ENCODE results near the gene HES4. TPM values are rescaled to one million over a fixed set of nuclear protein-coding genes. Genes with fewer than 3 reads are reported as not detected.

HES4 gene
- total RNA-seq, 1 experiment from 2014 or later, result 35.5 TPM

DNA sequence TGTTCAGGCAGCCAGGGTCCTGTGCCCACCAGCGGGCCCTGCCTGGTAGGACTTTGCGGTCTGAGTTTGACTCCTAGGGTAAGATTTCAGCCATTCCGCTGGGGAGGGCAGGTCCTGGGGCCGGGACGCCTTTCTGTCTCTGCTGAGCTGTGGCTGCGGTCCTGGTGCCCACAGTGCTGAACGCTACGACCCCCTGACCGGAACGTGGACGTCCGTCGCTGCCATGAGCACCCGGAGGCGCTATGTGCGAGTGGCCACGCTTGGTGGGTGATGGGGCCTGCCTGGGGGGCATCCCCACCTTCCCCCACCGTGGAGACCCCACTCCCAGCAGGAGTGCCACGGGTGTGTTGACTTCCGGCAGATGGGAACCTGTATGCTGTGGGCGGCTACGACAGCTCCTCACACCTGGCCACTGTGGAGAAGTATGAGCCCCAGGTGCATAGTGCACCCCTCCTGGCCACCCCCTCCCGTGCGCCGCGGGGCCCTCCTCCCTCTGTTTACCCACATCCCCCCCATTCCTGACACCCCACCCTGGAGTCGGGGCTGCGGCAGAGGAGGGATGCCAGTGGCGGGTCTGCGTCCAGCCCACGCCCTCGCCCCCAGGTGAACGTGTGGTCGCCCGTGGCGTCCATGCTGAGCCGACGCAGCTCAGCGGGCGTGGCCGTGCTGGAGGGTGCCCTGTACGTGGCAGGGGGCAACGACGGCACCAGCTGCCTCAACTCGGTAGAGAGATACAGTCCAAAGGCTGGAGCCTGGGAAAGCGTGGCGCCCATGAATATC lies 36.0 kb downstream of the HES4 start:
- DNase-seq, result no peak
- H3K4me3 Mint-ChIP-seq (ENCODE audit: low read depth, unreplicated experiment), result no peak overlapping the region
- intact Hi-C loops (cut with micrococcal nuclease; ENCODE audit: unreplicated experiment), result no loop called here
- no peak overlapping the region for H3K27ac Mint-ChIP-seq (ENCODE audit: unreplicated experiment)
- no peaks in the 10 kb centered on the region for H3K27me3 Mint-ChIP-seq (ENCODE audit: unreplicated experiment)
- H3K36me3 Mint-ChIP-seq (ENCODE audit: insufficient read depth, unreplicated experiment), result peaks cover 27% of the 10 kb centered on the region
- H3K4me1 Mint-ChIP-seq (ENCODE audit: low read depth, unreplicated experiment), result no peaks in the 10 kb centered on the region
- no TSS peak for BruUV-seq (replicated peaks)
- no peaks in the 10 kb centered on the region for H3K9me3 Mint-ChIP-seq (ENCODE audit: low read depth, unreplicated experiment)
- TF ChIP-seq, protein P1, sequence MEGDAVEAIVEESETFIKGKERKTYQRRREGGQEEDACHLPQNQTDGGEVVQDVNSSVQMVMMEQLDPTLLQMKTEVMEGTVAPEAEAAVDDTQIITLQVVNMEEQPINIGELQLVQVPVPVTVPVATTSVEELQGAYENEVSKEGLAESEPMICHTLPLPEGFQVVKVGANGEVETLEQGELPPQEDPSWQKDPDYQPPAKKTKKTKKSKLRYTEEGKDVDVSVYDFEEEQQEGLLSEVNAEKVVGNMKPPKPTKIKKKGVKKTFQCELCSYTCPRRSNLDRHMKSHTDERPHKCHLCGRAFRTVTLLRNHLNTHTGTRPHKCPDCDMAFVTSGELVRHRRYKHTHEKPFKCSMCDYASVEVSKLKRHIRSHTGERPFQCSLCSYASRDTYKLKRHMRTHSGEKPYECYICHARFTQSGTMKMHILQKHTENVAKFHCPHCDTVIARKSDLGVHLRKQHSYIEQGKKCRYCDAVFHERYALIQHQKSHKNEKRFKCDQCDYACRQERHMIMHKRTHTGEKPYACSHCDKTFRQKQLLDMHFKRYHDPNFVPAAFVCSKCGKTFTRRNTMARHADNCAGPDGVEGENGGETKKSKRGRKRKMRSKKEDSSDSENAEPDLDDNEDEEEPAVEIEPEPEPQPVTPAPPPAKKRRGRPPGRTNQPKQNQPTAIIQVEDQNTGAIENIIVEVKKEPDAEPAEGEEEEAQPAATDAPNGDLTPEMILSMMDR (IDR thresholded peaks at IDR 0.05; ENCODE audit: unreplicated experiment), result no peak
- CTCF ChIA-PET, result no interaction called here

DNA sequence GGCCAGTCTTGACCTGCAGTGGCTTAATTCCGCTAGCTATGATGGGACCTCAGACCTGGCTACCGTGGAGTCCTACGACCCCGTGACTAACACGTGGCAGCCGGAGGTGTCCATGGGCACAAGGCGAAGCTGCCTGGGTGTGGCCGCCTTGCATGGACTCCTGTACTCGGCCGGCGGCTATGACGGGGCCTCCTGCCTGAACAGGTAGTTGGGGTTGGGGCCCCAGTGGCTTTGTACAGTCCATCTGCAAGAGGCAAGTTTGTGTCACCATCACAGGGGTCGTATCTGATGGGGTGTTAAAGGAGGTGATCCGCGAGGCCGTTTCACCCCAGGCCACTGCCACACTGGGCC lies 36.6 kb downstream of the HES4 start:
- intact Hi-C loops (cut with micrococcal nuclease; ENCODE audit: unreplicated experiment), result no loop called here
- CTCF ChIA-PET, result no interaction called here
- BruUV-seq (replicated peaks), result no TSS peak
- Mint-ChIP-seq H3K36me3 (ENCODE audit: insufficient read depth, unreplicated experiment) (peaks cover 34% of the 10 kb centered on the region), H3K27me3 (ENCODE audit: unreplicated experiment) (no peaks in the 10 kb centered on the region), H3K27ac (ENCODE audit: unreplicated experiment) (no peak overlapping the region), H3K4me3 (ENCODE audit: low read depth, unreplicated experiment) (no peak overlapping the region), H3K4me1 (ENCODE audit: low read depth, unreplicated experiment) (no peaks in the 10 kb centered on the region), H3K9me3 (ENCODE audit: low read depth, unreplicated experiment) (no peaks in the 10 kb centered on the region)
- TF ChIP-seq, protein P1 (IDR thresholded peaks at IDR 0.05; ENCODE audit: unreplicated experiment), result no peak
- no peak for DNase-seq

DNA sequence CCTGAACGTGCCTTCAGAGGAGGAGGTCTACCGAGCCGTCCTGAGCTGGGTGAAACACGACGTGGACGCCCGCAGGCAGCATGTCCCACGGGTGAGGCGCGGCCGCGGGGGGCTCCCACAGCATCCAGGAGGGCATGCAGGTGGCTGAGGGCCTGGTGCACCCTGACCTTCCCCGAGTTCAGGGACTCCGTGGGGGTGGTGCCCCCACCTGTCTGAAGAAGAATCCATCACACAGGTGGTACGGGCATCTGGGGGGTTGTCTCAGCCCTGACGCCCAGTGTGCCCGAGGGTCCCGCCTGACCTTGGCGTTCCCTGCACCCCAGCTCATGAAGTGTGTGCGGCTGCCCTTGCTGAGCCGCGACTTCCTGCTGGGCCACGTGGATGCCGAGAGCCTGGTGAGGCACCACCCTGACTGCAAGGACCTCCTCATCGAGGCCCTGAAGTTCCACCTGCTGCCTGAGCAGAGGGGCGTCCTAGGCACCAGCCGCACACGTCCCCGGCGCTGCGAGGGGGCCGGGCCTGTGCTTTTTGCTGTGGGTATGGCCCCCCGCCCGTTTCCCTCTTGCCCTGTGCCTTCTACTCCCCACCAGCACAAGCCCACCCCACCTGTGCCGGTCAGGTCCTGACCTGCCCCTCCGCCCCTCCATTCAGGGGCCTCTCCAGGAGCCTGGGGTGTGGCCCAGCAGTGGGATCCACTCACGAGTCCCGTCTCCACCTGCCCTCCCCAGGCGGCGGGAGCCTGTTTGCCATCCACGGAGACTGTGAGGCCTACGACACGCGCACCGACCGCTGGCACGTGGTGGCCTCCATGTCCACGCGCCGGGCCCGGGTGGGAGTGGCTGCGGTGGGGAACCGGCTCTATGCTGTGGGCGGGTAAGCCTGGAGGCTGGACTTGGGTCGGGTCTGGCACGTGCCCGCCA lies 37.3 kb downstream of the HES4 start:
- no peaks in the 10 kb centered on the region for H3K9me3 Mint-ChIP-seq (ENCODE audit: low read depth, unreplicated experiment)
- CTCF ChIA-PET, result no interaction called here
- peaks cover 6% of the 10 kb centered on the region for H3K4me1 Mint-ChIP-seq (ENCODE audit: low read depth, unreplicated experiment)
- intact Hi-C loops (cut with micrococcal nuclease; ENCODE audit: unreplicated experiment), result no loop called here
- no peak overlapping the region for H3K27ac Mint-ChIP-seq (ENCODE audit: unreplicated experiment)
- peaks cover 37% of the 10 kb centered on the region for H3K36me3 Mint-ChIP-seq (ENCODE audit: insufficient read depth, unreplicated experiment)
- H3K4me3 Mint-ChIP-seq (ENCODE audit: low read depth, unreplicated experiment), result peak overlapping the region; percentile 55
- H3K27me3 Mint-ChIP-seq (ENCODE audit: unreplicated experiment), result no peaks in the 10 kb centered on the region
- BruUV-seq (replicated peaks), result no TSS peak
- DNase-seq, result no peak
- TF ChIP-seq, protein P1 (IDR thresholded peaks at IDR 0.05; ENCODE audit: unreplicated experiment), result no peak

DNA sequence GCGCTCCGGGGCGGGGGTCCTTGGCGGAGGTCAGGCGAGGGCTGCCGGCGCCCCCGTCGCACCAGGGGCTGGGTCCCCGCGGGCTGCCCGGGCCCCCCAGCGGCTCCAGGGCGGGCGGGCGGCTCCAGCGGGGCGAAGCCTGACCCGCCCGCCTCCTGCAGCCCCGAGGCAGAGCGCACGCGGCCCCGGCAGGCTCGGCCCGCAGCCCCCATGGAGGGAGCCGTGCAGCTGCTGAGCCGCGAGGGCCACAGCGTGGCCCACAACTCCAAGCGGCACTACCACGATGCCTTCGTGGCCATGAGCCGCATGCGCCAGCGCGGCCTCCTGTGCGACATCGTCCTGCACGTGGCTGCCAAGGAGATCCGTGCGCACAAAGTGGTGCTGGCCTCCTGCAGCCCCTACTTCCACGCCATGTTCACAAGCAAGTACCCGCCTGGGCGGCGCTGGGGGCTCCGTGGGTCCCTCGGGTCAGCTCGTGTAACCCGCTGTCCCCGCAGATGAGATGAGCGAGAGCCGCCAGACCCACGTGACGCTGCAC lies 38.7 kb downstream of the HES4 start:
- BruUV-seq (replicated peaks), result no TSS peak
- Mint-ChIP-seq H3K27me3 (ENCODE audit: unreplicated experiment) (no peaks in the 10 kb centered on the region), H3K27ac (ENCODE audit: unreplicated experiment) (no peak overlapping the region), H3K4me3 (ENCODE audit: low read depth, unreplicated experiment) (peak overlapping the region; percentile 55), H3K36me3 (ENCODE audit: insufficient read depth, unreplicated experiment) (peaks cover 34% of the 10 kb centered on the region), H3K9me3 (ENCODE audit: low read depth, unreplicated experiment) (no peaks in the 10 kb centered on the region), H3K4me1 (ENCODE audit: low read depth, unreplicated experiment) (peaks cover 15% of the 10 kb centered on the region)
- intact Hi-C loops (cut with micrococcal nuclease; ENCODE audit: unreplicated experiment), result no loop called here
- TF ChIP-seq, protein P1 (IDR thresholded peaks at IDR 0.05; ENCODE audit: unreplicated experiment), result no peak
- CTCF ChIA-PET, result no interaction called here
- no peak for DNase-seq
